CD14-positive monocyte (primary cell): ENCODE measurements around the gene STX3. TPM values are rescaled to one million over a fixed set of nuclear protein-coding genes. Genes with fewer than 3 reads are reported as not detected.
A peak's percentile ranks its signal among the peaks of the same experiment; 100 is the strongest.

Source experiments
- DNase-seq, 3 donors: peaks; one replicate each; pipeline ENCODE4 v3.0.0-alpha.2; 2011 to 2022
- H2AFZ ChIP-seq: 2 replicates; pipeline ENCODE4 v1.6.0; 2012; ENCODE audit warnings: mild to moderate bottlenecking, low read depth, low read length, inconsistent platforms; ENCODE audit not compliant: insufficient read depth, poor library complexity, severe bottlenecking
- H3K27ac ChIP-seq, 2 donors: 1 replicate in 1 of 2; 2 replicates in 1 of 2; pipeline ENCODE4 v1.5.1; 2012 to 2013; ENCODE audit warnings: low read length in 2 of 2, control low read depth in 1 of 2, inconsistent platforms in 1 of 2, low read depth in 1 of 2, mild to moderate bottlenecking in 1 of 2
- H3K27me3 ChIP-seq, 2 donors: one replicate each; pipeline versions ENCODE4 v1.6.0 to v1.6.1; 2011 to 2013; ENCODE audit warnings: low read length in 2 of 2; ENCODE audit not compliant: control insufficient read depth in 2 of 2, insufficient read depth in 2 of 2
- H3K36me3 ChIP-seq, 2 donors: replicated peaks in 1 of 2; 1 replicate in 1 of 2; 2 replicates in 1 of 2; pipeline versions ENCODE4 v1.5.1 to v1.6.1; 2012 to 2013; ENCODE audit warnings: low read length in 2 of 2, control low read depth in 1 of 2, inconsistent platforms in 1 of 2, mild to moderate bottlenecking in 1 of 2; ENCODE audit not compliant: insufficient read depth in 2 of 2, control insufficient read depth in 1 of 2
- H3K4me1 ChIP-seq, 2 donors: 1 replicate in 1 of 2; 2 replicates in 1 of 2; pipeline versions ENCODE4 v1.5.1 to v1.6.1; 2012 to 2013; ENCODE audit warnings: low read length in 2 of 2, control low read depth in 1 of 2, inconsistent platforms in 1 of 2, mild to moderate bottlenecking in 1 of 2, moderate library complexity in 1 of 2; ENCODE audit not compliant: insufficient read depth in 2 of 2, control insufficient read depth in 1 of 2
- H3K4me2 ChIP-seq: replicated peaks from 2 replicates; pipeline ENCODE3; 2012; ENCODE audit warnings: low read length, moderate library complexity, mild to moderate bottlenecking; ENCODE audit not compliant: poor library complexity, severe bottlenecking; ENCODE audit errors: extremely low read depth
- H3K4me3 ChIP-seq, 3 experiments: fragments of 200-600 bp in 1 of 3; sonication (generic) in 1 of 3; replicated peaks in 1 of 3; 1 replicate in 2 of 3; 2 replicates in 1 of 3; pipeline ENCODE4 v1.5.1; 2011 to 2013; ENCODE audit warnings: low read length in 3 of 3, mild to moderate bottlenecking in 3 of 3, control low read depth in 2 of 3, low read depth in 2 of 3, inconsistent platforms in 1 of 3, moderate library complexity in 1 of 3
- H3K79me2 ChIP-seq: 2 replicates; pipeline ENCODE4 v1.6.0; 2012; ENCODE audit warnings: mild to moderate bottlenecking, control low read depth, inconsistent platforms, low read length, moderate library complexity; ENCODE audit not compliant: insufficient read depth
- H3K9ac ChIP-seq: 2 replicates; pipeline ENCODE4 v1.6.0; 2017; ENCODE audit warnings: low read length, mild to moderate bottlenecking; ENCODE audit not compliant: insufficient read depth, poor library complexity, severe bottlenecking
- H3K9me3 ChIP-seq, 2 donors: replicated peaks in 1 of 2; 1 replicate in 1 of 2; 2 replicates in 1 of 2; pipeline versions ENCODE4 v1.5.1 to v1.6.1; 2012 to 2013; ENCODE audit warnings: low read length in 2 of 2, control low read depth in 1 of 2; ENCODE audit not compliant: control insufficient read depth in 1 of 2, insufficient read depth in 1 of 2
- H4K20me1 ChIP-seq: 2 replicates; pipeline ENCODE4 v1.6.0; 2012; ENCODE audit warnings: mild to moderate bottlenecking, low read length, control low read depth, moderate library complexity; ENCODE audit not compliant: insufficient read depth
- H3K27ac Mint-ChIP-seq, 7 donors: one replicate each; pipeline ENCODE4 v1.8.0; 2020; ENCODE audit warnings: mild to moderate bottlenecking in 7 of 7, mixed read lengths in 7 of 7, moderate library complexity in 6 of 7, inconsistent platforms in 2 of 7
- H3K27me3 Mint-ChIP-seq, 3 donors: one replicate each; pipeline ENCODE4 v1.8.0; 2021 to 2022; ENCODE audit warnings: low read depth in 3 of 3, mild to moderate bottlenecking in 3 of 3, mixed read lengths in 3 of 3, moderate library complexity in 3 of 3, inconsistent platforms in 1 of 3
- H3K36me3 Mint-ChIP-seq, 2 donors: one replicate each; pipeline ENCODE4 v1.8.0; 2020; ENCODE audit warnings: mixed read lengths in 2 of 2, inconsistent platforms in 1 of 2, mild to moderate bottlenecking in 1 of 2
- H3K4me1 Mint-ChIP-seq: one replicate; pipeline ENCODE4 v1.8.0; 2020; ENCODE audit warnings: mild to moderate bottlenecking, mixed read lengths
- H3K4me3 Mint-ChIP-seq, 2 donors: one replicate each; pipeline ENCODE4 v1.8.0; 2020; ENCODE audit warnings: mild to moderate bottlenecking in 2 of 2, mixed read lengths in 2 of 2, moderate library complexity in 1 of 2
- H3K9me3 Mint-ChIP-seq, 7 donors: one replicate each; pipeline ENCODE4 v1.8.0; 2020 to 2022; ENCODE audit warnings: mixed read lengths in 7 of 7, mild to moderate bottlenecking in 6 of 7, moderate library complexity in 6 of 7, inconsistent platforms in 2 of 7
- WGBS: methylation state at CpG from one replicate; pipeline ENCODE4 v1.1.5; 2013; ENCODE audit warnings: missing lambda C conversion rate; ENCODE audit not compliant: insufficient coverage; 5-methylcytosine and 5-hydroxymethylcytosine counted together
- intact Hi-C, 2 donors: fragments of 100-400 bp; cut with micrococcal nuclease; formaldehyde crosslinking; loops; one replicate each; pipeline versions ENCODE4 v1.15.0 to v1.15.1; 2023
- polyA plus RNA-seq, 3 donors: library from polyadenylated mRNA; depleted of rRNA in 1 of 3; unstranded in 2 of 3; stranded (reverse) in 1 of 3; fragments of 300-500 nt in 2 of 3; fragments of >200 nt in 1 of 3; fragmentation: Illumina TruSeq in 2 of 3; gene quantifications; 1 replicate in 2 of 3; 2 replicates in 1 of 3; pipeline ENCODE4 v1.2.3, GENCODE V29; 2012 to 2021
- TF ChIP-seq, protein P1 (sequence below): fragments of 200-600 bp; IDR thresholded peaks from one replicate; pipeline ENCODE4 v1.8.0; 2022; ENCODE audit warnings: antibody characterized with exemption, mild to moderate bottlenecking

The STX3 gene
- polyA plus RNA-seq, 3 donors: 22.4 to 50.9 (median 25.4) TPM

GRCh38 chr11:59773083-59773440 is 17.9 kb downstream of the STX3 start:
- H3K4me3 Mint-ChIP-seq: no peak overlapping the region

GRCh38 chr11:59776210-59777066 is 21.3 kb downstream of the STX3 start:
- Mint-ChIP-seq H3K36me3 (peaks cover 65 to 73% of the 10 kb centered on the region in 2 donors), H3K27ac (peak overlapping the region in 2 of 7 donors; percentile 13 to 15), H3K4me1 (peaks cover 21% of the 10 kb centered on the region), H3K4me3 (no peak overlapping the region), H3K27me3 (no peaks in the 10 kb centered on the region), H3K9me3 (no peaks in the 10 kb centered on the region)
- H3K4me2 ChIP-seq: no peak overlapping the region
- no peak overlapping the region for H2AFZ ChIP-seq
- TF ChIP-seq, protein P1, sequence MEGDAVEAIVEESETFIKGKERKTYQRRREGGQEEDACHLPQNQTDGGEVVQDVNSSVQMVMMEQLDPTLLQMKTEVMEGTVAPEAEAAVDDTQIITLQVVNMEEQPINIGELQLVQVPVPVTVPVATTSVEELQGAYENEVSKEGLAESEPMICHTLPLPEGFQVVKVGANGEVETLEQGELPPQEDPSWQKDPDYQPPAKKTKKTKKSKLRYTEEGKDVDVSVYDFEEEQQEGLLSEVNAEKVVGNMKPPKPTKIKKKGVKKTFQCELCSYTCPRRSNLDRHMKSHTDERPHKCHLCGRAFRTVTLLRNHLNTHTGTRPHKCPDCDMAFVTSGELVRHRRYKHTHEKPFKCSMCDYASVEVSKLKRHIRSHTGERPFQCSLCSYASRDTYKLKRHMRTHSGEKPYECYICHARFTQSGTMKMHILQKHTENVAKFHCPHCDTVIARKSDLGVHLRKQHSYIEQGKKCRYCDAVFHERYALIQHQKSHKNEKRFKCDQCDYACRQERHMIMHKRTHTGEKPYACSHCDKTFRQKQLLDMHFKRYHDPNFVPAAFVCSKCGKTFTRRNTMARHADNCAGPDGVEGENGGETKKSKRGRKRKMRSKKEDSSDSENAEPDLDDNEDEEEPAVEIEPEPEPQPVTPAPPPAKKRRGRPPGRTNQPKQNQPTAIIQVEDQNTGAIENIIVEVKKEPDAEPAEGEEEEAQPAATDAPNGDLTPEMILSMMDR: no peak
- intact Hi-C loops: no loop called here
- H4K20me1 ChIP-seq: peaks cover 3% of the 10 kb centered on the region
- H3K9me3 ChIP-seq: no peaks in the 10 kb centered on the region
- H3K79me2 ChIP-seq: peaks cover 23% of the 10 kb centered on the region
- no peaks in the 10 kb centered on the region for H3K27me3 ChIP-seq
- H3K27ac ChIP-seq: peak overlapping the region in 1 of 2 donors; percentile 27
- peaks cover 36 to 75% of the 10 kb centered on the region in 2 donors for H3K36me3 ChIP-seq
- peaks cover 19% of the 10 kb centered on the region in 2 donors for H3K4me1 ChIP-seq
- no peak overlapping the region for H3K9ac ChIP-seq
- DNase-seq: peak in 1 of 3 donors; percentile 39
- 100% methylated on average over 3 of the region's 5 CpGs for WGBS
- no peak overlapping the region for H3K4me3 ChIP-seq

More at GRCh38 chr11:59773083-59773440, 17.9 kb downstream of the STX3 start:
- Histone ChIP-seq H3K4me3 (peak overlapping the region in 1 of 3 experiments; percentile 55), H3K79me2 (peaks cover 45% of the 10 kb centered on the region), H3K9ac (peak overlapping the region; percentile 63), H3K9me3 (no peaks in the 10 kb centered on the region), H4K20me1 (no peaks in the 10 kb centered on the region), H3K4me2 (peak overlapping the region; percentile 56), H3K4me1 (peaks cover 40 to 49% of the 10 kb centered on the region in 2 donors), H3K27ac (peak overlapping the region; percentile 86 to 97), H3K36me3 (peaks cover 25 to 46% of the 10 kb centered on the region in 2 donors), H2AFZ (no peak overlapping the region), H3K27me3 (no peaks in the 10 kb centered on the region)
- intact Hi-C loops: no loop called here
- Mint-ChIP-seq H3K27me3 (no peaks in the 10 kb centered on the region), H3K9me3 (peaks cover 0 to 4% (median 0%) of the 10 kb centered on the region in 7 donors), H3K4me1 (peaks cover 30% of the 10 kb centered on the region), H3K36me3 (peaks cover 44 to 53% of the 10 kb centered on the region in 2 donors), H3K27ac (peak overlapping the region in 6 of 7 donors; percentile 92 to 99 (median 98))
- DNase-seq: peak in 1 of 3 donors; percentile 11
- 67% methylated on average over 1 of the region's 5 CpGs for WGBS
- TF ChIP-seq, protein P1: no peak
